ES-I3 (cell line): ENCODE data around the gene LRRC10.

ENCODE experiments used
- H3K36me3 ChIP-seq: 2 replicates; pipeline ENCODE4 v1.6.1; 2013; ENCODE audit warnings: mild to moderate bottlenecking, low read length, control low read depth, moderate library complexity; ENCODE audit not compliant: insufficient read depth
- H3K4me1 ChIP-seq: 2 replicates; pipeline ENCODE4 v1.6.1; 2013; ENCODE audit warnings: mild to moderate bottlenecking, control low read depth, low read length; ENCODE audit not compliant: insufficient read depth
- H3K9ac ChIP-seq: 2 replicates; pipeline ENCODE4 v1.6.1; 2013; ENCODE audit warnings: low read depth, mild to moderate bottlenecking, low read length, moderate library complexity
- H3K9me3 ChIP-seq: 2 replicates; pipeline ENCODE4 v1.6.1; 2013; ENCODE audit warnings: mild to moderate bottlenecking, low read length, moderate library complexity; ENCODE audit not compliant: control insufficient read depth, insufficient read depth

Gene LRRC10

DNA sequence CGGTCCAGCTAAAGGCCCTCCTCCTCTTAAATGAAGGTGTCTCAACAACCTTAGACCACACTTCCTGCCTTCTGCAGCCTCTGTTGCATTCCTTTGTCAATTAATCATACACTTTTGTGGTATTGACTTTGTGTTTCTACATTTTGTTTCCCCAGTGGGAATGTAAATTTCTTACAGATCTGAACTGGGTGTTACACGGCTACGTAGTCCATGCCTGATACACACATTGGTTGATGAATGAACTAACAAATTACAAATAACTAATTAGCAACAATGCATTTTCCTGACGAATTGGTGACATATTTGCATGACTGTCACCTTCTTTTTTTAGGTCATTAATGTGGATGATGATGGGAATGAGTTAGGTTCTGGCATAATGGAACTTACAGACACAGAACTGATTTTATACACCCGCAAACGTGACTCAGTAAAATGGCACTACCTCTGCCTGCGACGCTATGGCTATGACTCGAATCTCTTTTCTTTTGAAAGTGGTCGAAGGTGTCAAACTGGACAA is 40.6 kb downstream of the LRRC10 start:
- H3K4me1 ChIP-seq, result no peaks in the 10 kb centered on the region
- H3K9ac ChIP-seq, result no peak overlapping the region
- H3K36me3 ChIP-seq, result peaks cover 5% of the 10 kb centered on the region; the same call in 1 of the 2 replicates
- no peaks in the 10 kb centered on the region for H3K9me3 ChIP-seq

GRCh38 chr12:69569236-69569635 is 41.5 kb downstream of the LRRC10 start:
- Histone ChIP-seq H3K4me1 (no peaks in the 10 kb centered on the region), H3K9me3 (no peaks in the 10 kb centered on the region), H3K9ac (no peak overlapping the region), H3K36me3 (peaks cover 5% of the 10 kb centered on the region; the same call in 1 of the 2 replicates)

GRCh38 chr12:69566603-69567002 is 44.1 kb downstream of the LRRC10 start:
- H3K9me3 ChIP-seq, result no peaks in the 10 kb centered on the region
- no peaks in the 10 kb centered on the region for H3K4me1 ChIP-seq
- peaks cover 3% of the 10 kb centered on the region; the same call in 1 of the 2 replicates for H3K36me3 ChIP-seq
- no peak overlapping the region for H3K9ac ChIP-seq

GRCh38 chr12:69563166-69563762 is 47.4 kb downstream of the LRRC10 start:
- no peak overlapping the region for H3K9ac ChIP-seq
- H3K4me1 ChIP-seq, result no peaks in the 10 kb centered on the region
- H3K36me3 ChIP-seq, result peaks cover 3% of the 10 kb centered on the region; the same call in 1 of the 2 replicates

More at GRCh38 chr12:69563166-69563762, 47.4 kb downstream of the LRRC10 start:
- no peaks in the 10 kb centered on the region for H3K9me3 ChIP-seq
